PC-3 (cell line): ENCODE measurements around the gene HNF4A. TPM values are rescaled to one million over a fixed set of nuclear protein-coding genes. Genes with fewer than 3 reads are reported as not detected.

Experiments used
- ATAC-seq: fragments of 200-7000 bp; cut with Tn5 transposase; 2 replicates; pipeline ENCODE4 v1.9.1; 2020; ENCODE audit warnings: mild to moderate bottlenecking, moderate library complexity
- BruUV-seq: library from RNA; stranded (reverse); fragments of 400-500 nt; replicated peaks from 2 replicates; lab custom pipeline; 2021; lab: Mats Ljungman, UMichigan
- CTCF ChIA-PET: fragments of 300-600 bp; sonication (Branson Sonifier 250); formaldehyde crosslinking; loops from one replicate; lab custom pipeline; 2022; ENCODE audit warnings: antibody characterized with exemption; lab: Charles Lee
- POLR2A ChIA-PET: fragments of 300-600 bp; sonication (Branson Sonifier 250); formaldehyde crosslinking; loops from one replicate; lab custom pipeline; 2022; ENCODE audit warnings: antibody characterized with exemption; ENCODE audit not compliant: unreplicated experiment; lab: Charles Lee
- DNase-seq: peaks from one replicate; pipeline ENCODE4 v3.0.0-alpha.2; 2015
- H2AFZ ChIP-seq: fragments of 300-600 bp; sonication (generic); 2 replicates; pipeline ENCODE4 v1.6.0; 2016; ENCODE audit warnings: antibody characterized with exemption, low read length
- H3F3A ChIP-seq: fragments of 300-600 bp; sonication (generic); one replicate; pipeline ENCODE4 v1.6.0; 2017; ENCODE audit warnings: antibody characterized with exemption, low read length, control low read depth, mild to moderate bottlenecking; ENCODE audit not compliant: unreplicated experiment
- H3K27ac ChIP-seq: fragments of 300-600 bp; sonication (generic); 2 replicates; pipeline ENCODE4 v1.5.1; 2016; ENCODE audit warnings: mild to moderate bottlenecking, low read length
- H3K27me3 ChIP-seq: fragments of 300-600 bp; sonication (generic); 2 replicates; pipeline ENCODE4 v1.6.1; 2016; ENCODE audit warnings: low read length, mixed read lengths
- H3K36me3 ChIP-seq: fragments of 300-600 bp; sonication (generic); 2 replicates; pipeline ENCODE4 v1.6.1; 2016; ENCODE audit warnings: low read depth, mixed run types, low read length, mixed read lengths
- H3K4me1 ChIP-seq: fragments of 300-600 bp; sonication (generic); 2 replicates; pipeline ENCODE4 v1.5.1; 2016; ENCODE audit warnings: low read length; ENCODE audit not compliant: insufficient read depth
- H3K4me2 ChIP-seq: fragments of 300-600 bp; sonication (generic); 2 replicates; pipeline ENCODE4 v1.6.0; 2016; ENCODE audit warnings: low read length
- H3K4me3 ChIP-seq: fragments of 300-600 bp; sonication (generic); 2 replicates; pipeline ENCODE4 v1.5.1; 2016; ENCODE audit warnings: mild to moderate bottlenecking, low read length, mixed read lengths
- H3K79me2 ChIP-seq: fragments of 300-600 bp; sonication (generic); 2 replicates; pipeline ENCODE4 v1.6.1; 2017; ENCODE audit warnings: low read length, mixed read lengths
- H3K9ac ChIP-seq: fragments of 300-600 bp; sonication (generic); 2 replicates; pipeline ENCODE4 v1.6.0; 2016; ENCODE audit warnings: mild to moderate bottlenecking, low read length
- H3K9me2 ChIP-seq: fragments of 300-600 bp; sonication (generic); replicated peaks from 2 replicates; pipeline ENCODE4 v1.6.1; 2016; ENCODE audit warnings: mixed run types, low read length, mixed read lengths
- H3K9me3 ChIP-seq: fragments of 300-600 bp; sonication (generic); 2 replicates; pipeline ENCODE4 v1.6.1; 2016; ENCODE audit warnings: low read length, mixed read lengths
- H4K20me1 ChIP-seq: fragments of 300-600 bp; sonication (generic); 2 replicates; pipeline ENCODE4 v1.6.1; 2016; ENCODE audit warnings: low read length, mixed read lengths
- EZH2 ChIP-seq: fragments of 300-600 bp; sonication (generic); IDR thresholded peaks from one replicate; pipeline ENCODE4 v1.6.1; 2017; ENCODE audit warnings: antibody characterized with exemption, mild to moderate bottlenecking, low read length; ENCODE audit not compliant: unreplicated experiment
- EZH2phosphoT487 ChIP-seq: fragments of 300-600 bp; sonication (generic); IDR thresholded peaks from 2 replicates; pipeline ENCODE4 v1.6.1; 2018; ENCODE audit warnings: mild to moderate bottlenecking, antibody characterized with exemption, low read length, borderline replicate concordance
- intact Hi-C: fragments of 100-400 bp; cut with micrococcal nuclease; formaldehyde crosslinking; loops from 2 replicates; pipeline ENCODE4 v1.9.0; 2023
- total RNA-seq: library from RNA; depleted of rRNA; stranded (reverse); fragments of >200 nt; gene quantifications from 2 replicates; pipeline ENCODE4 v1.2.3, GENCODE V29; 2014
- TF ChIP-seq, protein P1 (sequence below): fragments of 300-600 bp; sonication (generic); conservative IDR thresholded peaks from 2 replicates; pipeline ENCODE4 v1.5.1; 2017; ENCODE audit warnings: antibody characterized with exemption, low read depth, mild to moderate bottlenecking, low read length

HNF4A gene
- total RNA-seq, 1 experiment from 2014 or later, result not detected

DNA sequence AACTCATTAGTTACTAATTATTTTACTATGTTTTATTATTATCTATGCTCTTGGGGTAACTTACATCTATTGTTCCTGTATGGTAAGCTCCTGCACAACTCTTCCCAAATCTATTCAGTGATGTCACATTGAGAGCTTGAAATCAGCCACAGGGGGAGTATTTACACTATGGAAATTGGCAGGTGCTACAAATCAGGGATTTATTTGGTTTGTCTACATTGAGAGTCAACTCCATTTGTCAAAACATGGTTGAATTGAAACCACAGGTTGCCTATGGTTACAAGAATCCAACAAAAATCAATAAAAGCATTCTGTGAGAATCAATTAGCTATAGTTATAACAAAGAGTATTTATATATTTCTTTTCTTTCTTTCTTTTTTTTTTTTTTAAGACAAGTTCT lies 40.6 kb upstream of the HNF4A start:
- intact Hi-C loops, result loop anchor here (5.0 to 10.0 kb wide), 2 partner anchors 157 to 200 kb away; no protein-coding TSS in a partner anchor
- CTCF ChIA-PET, result interaction anchor here (0.7 to 1.7 kb wide), 3 partner anchors 70 to 98 kb away, joined by 4 to 6 read pairs (median 6); no protein-coding TSS in a partner anchor
- no peak for DNase-seq
- Histone ChIP-seq H3K4me1 (peaks cover 6% of the 10 kb centered on the region), H3K4me3 (no peak overlapping the region), H3K27me3 (peaks cover 7% of the 10 kb centered on the region; the same call in 1 of the 2 replicates), H3K9me2 (no peaks in the 10 kb centered on the region), H3K9ac (no peak overlapping the region), H3K9me3 (no peaks in the 10 kb centered on the region), H3K4me2 (no peak overlapping the region), H3K36me3 (no peaks in the 10 kb centered on the region), H3F3A (no peaks in the 10 kb centered on the region), H2AFZ (no peak overlapping the region), H3K27ac (no peak overlapping the region), H4K20me1 (no peaks in the 10 kb centered on the region), H3K79me2 (peaks cover 9% of the 10 kb centered on the region)
- no peak for ATAC-seq
- no TSS peak for BruUV-seq
- TF ChIP-seq EZH2 (no peak), EZH2phosphoT487 (no peak)
- TF ChIP-seq, protein P1, sequence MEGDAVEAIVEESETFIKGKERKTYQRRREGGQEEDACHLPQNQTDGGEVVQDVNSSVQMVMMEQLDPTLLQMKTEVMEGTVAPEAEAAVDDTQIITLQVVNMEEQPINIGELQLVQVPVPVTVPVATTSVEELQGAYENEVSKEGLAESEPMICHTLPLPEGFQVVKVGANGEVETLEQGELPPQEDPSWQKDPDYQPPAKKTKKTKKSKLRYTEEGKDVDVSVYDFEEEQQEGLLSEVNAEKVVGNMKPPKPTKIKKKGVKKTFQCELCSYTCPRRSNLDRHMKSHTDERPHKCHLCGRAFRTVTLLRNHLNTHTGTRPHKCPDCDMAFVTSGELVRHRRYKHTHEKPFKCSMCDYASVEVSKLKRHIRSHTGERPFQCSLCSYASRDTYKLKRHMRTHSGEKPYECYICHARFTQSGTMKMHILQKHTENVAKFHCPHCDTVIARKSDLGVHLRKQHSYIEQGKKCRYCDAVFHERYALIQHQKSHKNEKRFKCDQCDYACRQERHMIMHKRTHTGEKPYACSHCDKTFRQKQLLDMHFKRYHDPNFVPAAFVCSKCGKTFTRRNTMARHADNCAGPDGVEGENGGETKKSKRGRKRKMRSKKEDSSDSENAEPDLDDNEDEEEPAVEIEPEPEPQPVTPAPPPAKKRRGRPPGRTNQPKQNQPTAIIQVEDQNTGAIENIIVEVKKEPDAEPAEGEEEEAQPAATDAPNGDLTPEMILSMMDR, result no peak
- POLR2A ChIA-PET, result no interaction called here

DNA sequence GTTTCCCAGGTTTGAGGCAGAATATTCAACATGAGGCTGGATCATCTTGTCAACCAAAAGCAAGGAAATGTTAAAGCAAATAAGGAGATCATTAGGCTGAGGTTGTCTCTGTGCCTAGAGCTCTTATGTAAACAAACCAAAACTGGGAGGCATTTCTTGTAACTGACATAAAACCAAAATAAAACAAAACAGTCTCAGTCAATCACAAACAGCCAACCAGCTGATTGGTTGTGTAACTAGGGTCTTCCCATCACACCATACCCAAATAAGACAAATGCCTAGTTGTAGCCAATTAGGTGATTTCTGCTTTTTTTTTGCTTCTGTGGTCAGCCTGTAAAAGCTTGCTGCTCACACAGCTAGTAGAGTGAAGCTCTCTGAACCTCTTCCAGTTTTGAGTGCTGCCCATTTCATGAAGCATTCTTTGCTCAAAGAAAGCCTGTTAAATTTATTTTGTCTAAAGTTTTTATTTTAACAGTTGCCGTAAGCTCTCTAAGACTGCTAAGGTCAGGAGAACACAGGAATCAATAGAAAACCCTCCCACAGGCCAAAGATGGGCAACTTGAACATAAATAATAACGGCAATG lies 35.6 kb upstream of the HNF4A start:
- H3K36me3 ChIP-seq, result no peaks in the 10 kb centered on the region
- TF ChIP-seq EZH2phosphoT487, result no peak
- TF ChIP-seq, protein P1, result no peak
- no peak for TF ChIP-seq EZH2
- ChIA-PET CTCF (no interaction called here), POLR2A (interaction anchor here (0.6 kb wide), 1 partner anchor 86 kb away, joined by 3 read pairs; no protein-coding TSS in a partner anchor)
- H3K4me2 ChIP-seq, result no peak overlapping the region
- no peaks in the 10 kb centered on the region for H3F3A ChIP-seq
- ATAC-seq (peak; percentile 15; the same call in 1 of the 2 replicates), DNase-seq (no peak)
- H4K20me1 ChIP-seq, result no peaks in the 10 kb centered on the region
- no TSS peak for BruUV-seq
- H3K9me3 ChIP-seq, result no peaks in the 10 kb centered on the region
- intact Hi-C loops, result loop anchor here (10.0 kb wide), 1 partner anchor 205 kb away; no protein-coding TSS in a partner anchor
- H3K4me3 ChIP-seq, result no peak overlapping the region
- no peaks in the 10 kb centered on the region for H3K9me2 ChIP-seq
- no peak overlapping the region for H2AFZ ChIP-seq
- H3K4me1 ChIP-seq, result no peaks in the 10 kb centered on the region
- peaks cover 7% of the 10 kb centered on the region; the same call in 1 of the 2 replicates for H3K27me3 ChIP-seq
- no peaks in the 10 kb centered on the region for H3K79me2 ChIP-seq
- no peak overlapping the region for H3K9ac ChIP-seq
- H3K27ac ChIP-seq, result no peak overlapping the region

DNA sequence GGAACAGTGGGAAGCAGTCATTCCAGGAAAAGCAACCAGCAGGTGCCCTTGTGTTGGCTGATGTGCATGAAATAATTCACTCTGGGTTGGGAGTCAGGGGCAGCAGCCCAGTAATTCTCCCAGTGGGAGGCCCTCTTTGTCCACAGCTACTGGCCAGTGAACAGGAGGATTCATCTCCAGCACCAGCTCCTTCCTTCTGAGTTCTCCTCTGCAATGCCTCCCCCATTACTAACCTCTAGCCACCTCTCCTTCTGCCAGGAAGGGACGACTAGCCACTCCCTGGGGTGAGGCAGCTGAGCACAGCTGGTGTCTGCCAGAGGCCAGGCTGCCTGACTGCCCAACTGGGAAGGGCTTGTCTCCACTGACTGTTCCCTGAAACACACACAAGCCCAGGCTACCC lies 31.2 kb upstream of the HNF4A start:
- ChIA-PET CTCF (no interaction called here), POLR2A (no interaction called here)
- no peak overlapping the region for H3K27ac ChIP-seq
- no peaks in the 10 kb centered on the region for H3K79me2 ChIP-seq
- H3K4me2 ChIP-seq, result no peak overlapping the region
- H2AFZ ChIP-seq, result no peak overlapping the region
- no peaks in the 10 kb centered on the region for H3K4me1 ChIP-seq
- H3K4me3 ChIP-seq, result no peak overlapping the region
- no peaks in the 10 kb centered on the region for H3K27me3 ChIP-seq
- no peaks in the 10 kb centered on the region for H3K36me3 ChIP-seq
- ATAC-seq (peak; percentile 82), DNase-seq (no peak)
- H3K9me2 ChIP-seq, result no peaks in the 10 kb centered on the region
- H3K9ac ChIP-seq, result no peak overlapping the region
- no peaks in the 10 kb centered on the region for H3K9me3 ChIP-seq
- intact Hi-C loops, result no loop called here
- no TSS peak for BruUV-seq
- no peaks in the 10 kb centered on the region for H4K20me1 ChIP-seq
- no peaks in the 10 kb centered on the region for H3F3A ChIP-seq
- TF ChIP-seq EZH2, result no peak
